Stimulated activated CD4-positive, alpha-beta T cell treated with anti-CD3 and anti-CD28 coated beads, Interleukin-2, amount 100 ng/mL, for 24 hours (primary cell): Measurements from ENCODE around the gene LIPE.

Experiments
- DNase-seq, 2 donors: peaks; one replicate each; pipeline ENCODE4 v3.0.0-alpha.2; 2020

Gene LIPE

DNA sequence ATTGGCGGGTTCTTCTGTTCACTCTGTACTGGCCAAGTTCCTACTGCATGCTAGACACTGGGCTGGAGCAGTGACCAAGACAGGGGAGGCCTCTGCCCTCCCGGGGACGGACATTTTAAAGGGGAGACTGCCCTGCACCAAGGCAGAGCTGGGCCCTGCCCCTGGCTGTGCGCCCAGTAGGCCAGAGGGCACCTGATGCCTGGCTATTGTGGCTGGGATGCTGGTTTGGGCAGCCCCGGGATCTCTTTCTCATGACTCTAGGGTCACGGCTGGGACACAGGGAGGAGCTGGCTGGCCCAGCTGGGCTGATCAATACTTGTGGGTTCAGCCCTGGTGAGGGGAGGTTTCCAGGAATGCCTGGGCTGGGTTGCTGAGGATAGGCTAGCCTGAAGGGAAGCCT, 17.7 kb downstream of the LIPE start:
- no peak for DNase-seq

DNA sequence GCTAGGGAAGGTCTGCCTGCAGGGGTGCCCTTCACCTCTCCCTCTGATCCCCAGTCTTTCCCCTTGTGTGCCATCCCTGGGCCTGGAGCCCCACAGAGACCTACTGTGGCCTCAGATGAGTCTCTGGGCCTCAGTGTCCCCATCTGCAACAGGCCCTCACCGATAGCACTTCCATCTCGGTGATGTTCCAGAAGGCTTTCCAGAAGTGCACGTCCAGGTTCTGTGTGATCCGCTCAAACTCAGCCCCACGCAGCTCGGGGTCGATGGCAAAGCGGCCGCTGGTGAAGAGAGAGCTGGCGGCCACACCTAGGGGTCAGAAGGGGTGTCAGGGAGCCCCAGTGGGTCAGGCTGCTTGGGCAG, 19.4 kb downstream of the LIPE start:
- DNase-seq = no peak

- DNase-seq = no peak
These were observed 19.9 kb downstream of the LIPE start for GRCh38 chr19:42407085-42407815.

DNA sequence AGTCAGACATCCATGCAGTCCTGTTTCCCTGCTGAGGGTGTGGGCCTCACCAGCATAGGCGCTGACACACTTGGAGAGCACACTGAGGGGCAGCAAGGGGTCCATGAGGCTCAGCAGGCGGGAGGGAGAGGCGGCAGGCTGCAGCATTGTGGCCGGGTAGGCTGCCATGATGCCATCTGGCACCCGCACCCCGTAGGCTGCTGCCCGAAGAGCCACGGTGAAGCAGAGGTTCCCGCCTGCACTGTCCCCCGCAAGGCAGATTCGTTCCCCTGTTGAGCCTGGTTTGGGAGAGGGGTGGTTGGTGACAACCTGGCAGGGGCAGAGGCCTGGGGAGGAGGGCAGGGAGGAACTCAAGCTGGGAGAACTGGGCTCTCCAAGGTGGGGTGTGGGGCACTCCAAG, 21.1 kb downstream of the LIPE start:
- DNase-seq = no peak

- DNase-seq = no peak
These were observed 23.6 kb downstream of the LIPE start for GRCh38 chr19:42403586-42403985.

GRCh38 chr19:42402376-42403116, 24.6 kb downstream of the LIPE start:
- DNase-seq = no peak

- peak; percentile 84 to 85 for DNase-seq
These were observed 25.6 kb downstream of the LIPE start for GRCh38 chr19:42401365-42402303.

GRCh38 chr19:42400404-42400803, 26.8 kb downstream of the LIPE start:
- no peak for DNase-seq

GRCh38 chr19:42397263-42398166, 29.7 kb downstream of the LIPE start:
- no peak for DNase-seq

DNA sequence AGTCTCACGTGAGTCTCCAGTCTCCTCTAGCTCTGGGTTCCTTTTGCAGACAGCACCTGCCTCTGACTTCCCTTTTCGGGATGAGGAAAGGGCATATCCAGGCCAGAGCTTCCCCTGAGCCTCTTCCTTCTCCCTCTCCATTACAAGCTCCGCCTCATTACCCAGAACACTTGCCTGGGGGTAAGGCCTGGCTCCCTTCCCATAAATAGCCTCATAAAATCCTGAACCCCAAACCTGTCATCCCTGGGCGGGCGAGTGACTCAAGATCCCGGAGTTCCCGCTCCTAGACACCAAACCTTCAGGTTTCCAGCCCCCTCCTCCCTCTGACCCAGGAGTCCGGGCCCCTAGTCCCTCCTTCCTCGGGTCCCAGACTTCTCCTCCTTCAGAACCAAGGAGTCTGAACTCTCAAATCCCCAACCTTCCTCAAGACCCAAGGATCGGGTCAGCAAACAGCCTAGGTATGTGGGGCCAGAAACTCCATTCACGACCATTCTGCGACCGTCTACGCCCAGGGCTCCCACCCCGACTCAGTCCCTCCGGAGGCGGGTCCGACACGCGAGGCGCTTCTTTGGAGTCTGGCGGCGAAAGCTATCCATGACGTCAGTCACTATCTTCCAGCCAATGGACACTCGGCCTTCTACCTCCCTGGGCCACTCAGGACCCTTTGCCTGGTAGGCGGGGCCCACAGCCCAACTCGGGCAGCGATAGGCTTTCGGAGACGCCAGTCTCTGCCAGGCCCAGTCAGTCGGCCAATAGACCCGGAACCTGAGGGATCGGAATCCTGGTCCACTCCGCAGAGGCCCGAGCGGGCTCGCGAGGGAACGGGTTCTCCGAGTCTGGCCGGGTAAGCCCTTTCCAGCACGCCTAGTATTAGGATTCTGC, 30.6 kb downstream of the LIPE start:
- DNase-seq = peak; percentile 95 to 98

GRCh38 chr19:42394751-42395150, 32.4 kb downstream of the LIPE start:
- no peak for DNase-seq

- DNase-seq = no peak
These were observed 35.0 kb downstream of the LIPE start for GRCh38 chr19:42392165-42392564.

GRCh38 chr19:42389899-42390298, 37.3 kb downstream of the LIPE start, which contains the start of gene CNFN:
TSS of gene CNFN (minus strand) at chr19:42390297. CDS start at chr19:42389037, 1,260 bp downstream.
- DNase-seq = no peak

DNA sequence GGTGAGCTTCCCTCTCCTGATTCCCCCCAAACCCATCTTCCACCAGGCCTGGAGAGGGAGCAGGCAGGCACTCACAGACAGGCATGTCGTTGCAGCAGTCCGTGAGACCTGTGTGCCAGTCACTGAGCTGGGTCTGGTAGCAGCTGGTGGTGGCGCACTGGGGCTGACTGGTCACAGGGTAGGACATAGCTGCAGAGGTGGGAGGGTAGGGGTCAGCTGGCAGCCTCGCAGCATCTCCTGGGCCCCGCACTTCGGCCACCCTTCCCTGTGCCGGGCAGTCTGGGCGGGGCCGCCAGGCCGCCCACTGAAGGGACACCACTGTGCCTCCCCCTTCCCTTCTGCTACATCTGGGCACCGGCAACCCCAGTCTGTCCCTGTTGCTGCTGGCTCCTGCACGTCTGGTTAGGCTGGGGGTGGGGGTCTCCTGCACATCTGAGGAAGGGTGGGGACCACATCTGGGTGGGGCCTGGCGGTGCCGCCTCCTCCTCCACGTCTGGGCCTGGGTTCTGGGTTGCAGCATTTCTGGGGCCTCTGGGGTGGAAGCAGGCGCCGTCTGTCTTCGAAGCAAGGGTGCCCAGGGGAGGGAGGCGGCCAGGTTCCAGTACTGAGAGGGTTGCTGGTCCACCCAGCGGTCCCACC, 38.2 kb downstream of the LIPE start:
- no peak for DNase-seq

DNA sequence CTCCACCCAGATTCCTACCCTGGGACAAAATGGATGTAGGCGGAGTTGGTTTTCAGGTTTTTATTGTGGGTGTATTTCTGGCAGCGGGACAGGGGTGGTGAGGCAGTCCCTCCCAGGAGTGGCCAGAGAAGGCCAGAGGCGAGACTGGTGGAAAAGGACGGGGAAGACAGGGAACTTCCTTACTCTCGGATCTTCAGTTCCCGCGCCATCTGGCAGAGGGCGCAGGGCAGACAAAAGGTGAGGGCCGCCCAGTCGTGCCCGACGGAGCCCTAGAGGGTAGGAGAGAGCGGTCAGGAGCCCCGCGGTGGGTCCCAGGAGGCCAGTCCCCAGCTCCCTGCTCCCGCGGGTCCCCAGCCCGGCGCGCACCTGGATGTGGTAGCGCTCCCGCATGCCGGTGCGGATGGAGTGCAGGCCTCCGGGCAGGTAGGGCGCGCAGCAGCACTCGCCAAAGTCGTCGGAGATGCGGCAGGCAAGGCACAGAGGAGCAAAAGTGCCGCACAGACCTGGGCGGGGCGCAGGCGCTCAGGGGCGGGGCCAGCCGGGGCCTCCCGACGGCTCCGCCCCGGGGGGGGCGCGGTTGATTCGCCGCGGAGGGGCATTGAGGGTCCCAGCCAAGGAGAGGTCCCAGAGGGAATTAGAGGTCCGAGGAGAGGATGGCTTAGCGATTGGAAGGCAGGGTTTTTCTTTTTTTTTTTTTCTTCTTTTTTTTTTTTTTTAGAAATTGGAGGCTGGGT, 40.0 kb downstream of the LIPE start:
- peak; percentile 70 to 79 for DNase-seq

DNA sequence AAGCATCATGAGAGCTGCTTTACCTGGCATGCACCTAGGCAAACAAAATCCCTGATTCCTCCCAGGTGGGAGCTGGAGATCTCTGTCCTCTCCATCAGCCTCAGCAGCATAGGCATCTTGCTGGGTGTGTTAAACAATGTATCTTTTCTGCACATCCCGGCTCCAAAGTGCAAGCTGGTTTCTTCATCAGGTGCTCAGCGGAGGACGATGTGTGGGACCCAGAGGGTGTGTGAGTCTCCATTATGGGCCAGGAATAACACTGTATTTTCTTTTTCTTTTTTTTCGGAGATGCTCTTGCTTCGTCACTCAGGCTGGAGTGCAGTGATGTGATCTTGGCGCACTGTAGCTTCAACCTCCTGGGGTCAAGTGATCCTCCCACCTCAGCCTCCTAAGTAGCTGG, 47.0 kb downstream of the LIPE start:
- DNase-seq = no peak

- no peak for DNase-seq
These were observed 48.7 kb downstream of the LIPE start for GRCh38 chr19:42378225-42379215.

DNA sequence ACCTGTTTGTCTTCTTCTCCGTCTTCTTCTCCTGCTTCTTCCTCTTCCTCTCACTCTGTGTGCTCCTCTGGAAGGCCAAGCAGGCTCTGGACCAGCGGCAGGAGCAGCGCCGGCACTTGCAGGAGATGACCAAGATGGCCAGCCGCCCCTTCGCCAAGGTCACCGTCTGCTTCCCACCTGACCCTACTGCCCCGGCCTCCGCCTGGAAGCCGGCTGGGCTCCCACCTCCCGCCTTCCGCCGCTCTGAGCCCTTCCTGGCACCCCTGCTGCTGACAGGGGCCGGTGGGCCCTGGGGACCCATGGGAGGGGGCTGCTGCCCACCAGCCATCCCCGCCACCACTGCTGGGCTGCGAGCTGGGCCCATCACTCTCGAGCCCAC, 51.0 kb downstream of the LIPE start:
- no peak for DNase-seq
